GM12801 (cell line): ENCODE results near the gene NT5C1B.

Experiments
- CTCF ChIP-seq: IDR thresholded peaks from one replicate; pipeline ENCODE4 v1.5.1; 2011; ENCODE audit warnings: control low read depth; ENCODE audit not compliant: insufficient read length; ENCODE audit errors: extremely low read depth

NT5C1B gene

DNA sequence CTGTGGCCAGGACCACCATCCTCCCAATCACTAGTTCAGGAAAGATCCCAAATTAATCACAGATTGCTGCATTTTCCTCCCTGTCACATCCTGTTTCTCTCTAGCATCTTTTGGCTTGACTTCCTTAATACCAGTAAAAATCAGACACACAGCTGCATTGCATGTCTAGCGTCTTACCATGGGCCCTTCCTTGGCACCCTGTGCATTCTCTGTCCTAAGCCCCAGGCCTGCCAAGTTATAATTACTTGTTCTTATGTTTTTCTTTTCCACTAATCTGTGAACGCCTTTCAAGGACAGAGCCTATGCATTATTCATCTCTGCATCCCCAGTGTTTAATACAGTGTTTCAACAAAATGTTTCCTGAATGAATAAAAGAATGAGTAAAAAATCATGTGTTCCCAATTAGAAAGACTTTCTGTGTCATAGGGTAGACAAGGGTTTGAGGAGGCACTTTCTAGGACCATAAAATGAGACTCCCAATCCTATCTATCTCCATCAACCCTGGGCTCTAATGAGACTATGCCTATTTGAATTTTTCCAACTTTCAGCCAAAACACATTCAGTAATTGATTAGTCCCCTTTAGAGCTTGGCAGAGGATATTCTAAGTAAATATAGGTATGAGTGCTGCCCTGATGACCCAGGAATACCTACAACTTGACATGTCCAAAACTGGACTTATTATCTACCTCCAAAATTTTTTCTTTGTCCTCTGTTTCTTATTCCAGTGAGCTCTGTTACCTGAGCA lies 10.3 kb upstream of the NT5C1B start:
- no peak for TF ChIP-seq CTCF

DNA sequence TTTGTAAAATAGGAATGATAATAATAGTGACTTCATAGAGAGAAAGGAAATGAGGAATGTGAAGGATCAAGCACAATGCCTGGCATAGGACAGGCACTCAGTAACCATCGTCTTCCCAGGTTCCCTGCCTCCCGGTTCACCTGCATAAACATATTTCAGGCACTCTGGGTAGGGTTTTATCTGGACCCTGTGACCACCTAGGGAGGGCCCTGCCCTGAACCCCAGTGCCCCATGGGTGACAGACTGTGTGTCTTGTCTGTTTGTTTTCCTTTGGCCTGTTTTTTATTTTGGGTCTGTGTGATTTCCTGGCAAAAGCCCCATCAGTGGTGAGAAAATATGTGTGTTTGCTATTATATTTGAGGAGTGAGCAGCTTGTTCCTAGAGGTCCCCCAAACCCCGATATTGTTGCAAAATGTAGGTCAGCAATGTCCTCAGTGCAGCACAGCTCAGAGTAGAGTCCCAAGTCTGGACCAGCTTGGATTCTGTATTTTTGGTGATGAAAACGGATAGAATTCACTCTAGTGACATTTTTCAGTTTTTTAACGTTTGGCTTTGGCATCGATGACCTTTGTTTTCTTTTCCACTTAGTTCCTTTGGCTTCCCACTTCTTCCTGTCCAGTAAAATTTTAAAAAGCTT lies 9.6 kb upstream of the NT5C1B start:
- no peak for TF ChIP-seq CTCF

DNA sequence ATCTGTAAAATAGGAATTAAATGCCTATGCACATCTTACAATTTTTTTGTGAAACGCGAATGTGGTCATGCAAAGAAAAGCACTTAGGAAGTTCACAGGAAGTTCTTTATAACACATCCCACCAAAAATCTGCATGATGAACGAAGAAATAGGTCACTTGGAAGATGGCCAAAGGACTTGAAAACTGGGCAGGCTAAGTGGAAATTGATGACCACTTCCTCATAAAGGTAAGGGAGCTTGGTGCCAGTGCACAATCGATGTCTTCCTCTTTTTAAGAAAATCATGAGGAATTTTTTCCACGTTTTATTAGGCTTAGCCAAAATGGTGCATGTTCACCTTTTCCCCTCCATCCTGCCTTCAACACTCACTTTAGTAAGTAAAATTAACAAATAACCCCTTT lies 8.2 kb upstream of the NT5C1B start:
- no peak for TF ChIP-seq CTCF

- no peak for TF ChIP-seq CTCF
Observed at GRCh38 chr2:18596993-18597392, 7.6 kb upstream of the NT5C1B start.

- no peak for TF ChIP-seq CTCF
Observed at GRCh38 chr2:18593496-18593895, 4.1 kb upstream of the NT5C1B start.

GRCh38 chr2:18592372-18592771 lies 3.0 kb upstream of the NT5C1B start:
- TF ChIP-seq CTCF = no peak

GRCh38 chr2:18588802-18589201 lies 567 bp downstream of the NT5C1B start:
- no peak for TF ChIP-seq CTCF
